ENCODE results near the gene NBEA.

NBEA gene

GRCh38 chr13:35216131-35216530, 274.1 kb downstream of the NBEA start:
- DNase-seq (ENCODE audit: low spot score in 2 of 2) (no peak), ATAC-seq (no peak)
- H3K9me3 Mint-ChIP-seq, result peaks cover 13% of the 10 kb centered on the region
- no peaks in the 10 kb centered on the region for H3K36me3 Mint-ChIP-seq
- no peak overlapping the region for H3K27ac Mint-ChIP-seq
- no peak overlapping the region for H3K4me3 Mint-ChIP-seq
- no peaks in the 10 kb centered on the region for H3K4me1 Mint-ChIP-seq

DNA sequence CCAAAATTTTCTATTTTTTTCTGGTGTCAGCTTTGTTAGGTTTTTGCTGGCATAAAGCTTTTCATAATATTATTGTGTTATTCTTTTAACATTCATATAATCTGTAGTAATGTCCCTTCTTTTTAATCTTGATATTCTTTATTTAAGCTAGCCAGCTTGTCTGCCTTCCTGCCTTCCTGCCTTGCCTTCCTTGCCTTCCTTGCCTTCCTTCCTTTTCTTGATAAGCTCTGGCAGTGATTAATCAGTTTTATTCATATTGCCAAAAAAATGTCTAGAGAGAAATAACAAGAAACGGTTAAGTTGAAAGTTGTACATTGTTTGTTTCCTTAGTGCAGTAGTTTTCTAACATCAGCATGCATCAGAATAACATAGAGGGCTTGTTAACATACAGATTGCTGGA, 277.0 kb downstream of the NBEA start:
- no peak for DNase-seq (ENCODE audit: low spot score in 2 of 2)
- Mint-ChIP-seq H3K4me1 (no peaks in the 10 kb centered on the region), H3K36me3 (no peaks in the 10 kb centered on the region)

GRCh38 chr13:35225159-35225558, 283.1 kb downstream of the NBEA start:
- Mint-ChIP-seq H3K4me1 (no peaks in the 10 kb centered on the region), H3K27ac (no peak overlapping the region), H3K36me3 (no peaks in the 10 kb centered on the region), H3K4me3 (no peak overlapping the region), H3K9me3 (peaks cover 6% of the 10 kb centered on the region)
- DNase-seq (ENCODE audit: low spot score in 2 of 2), result no peak
- ATAC-seq, result no peak

More for the DNA sequence above, 277.0 kb downstream of the NBEA start:
- ATAC-seq, result no peak
- Mint-ChIP-seq H3K4me3 (no peak overlapping the region), H3K9me3 (peaks cover 9% of the 10 kb centered on the region), H3K27ac (no peak overlapping the region)

DNA sequence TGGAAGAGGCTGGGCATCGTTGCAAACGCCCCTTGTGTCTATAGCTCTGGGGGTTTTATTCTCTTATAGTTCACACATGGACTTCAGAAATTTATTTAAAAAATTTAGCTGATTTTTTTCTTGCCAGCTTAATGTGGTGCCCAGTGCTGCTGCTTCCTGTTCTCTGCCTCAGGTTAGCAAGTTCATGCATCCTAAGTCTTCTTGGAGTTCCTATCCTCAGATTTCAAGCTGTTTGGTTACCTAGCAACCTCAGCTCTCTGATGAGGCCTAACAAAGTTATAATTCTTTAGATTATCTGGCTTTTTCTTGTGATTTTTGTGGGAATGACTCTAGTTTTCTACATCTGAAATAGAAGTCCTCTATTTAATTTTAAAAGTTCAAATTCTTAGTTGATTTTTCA, 283.5 kb downstream of the NBEA start:
- ATAC-seq, result no peak
- H3K4me1 Mint-ChIP-seq, result no peaks in the 10 kb centered on the region
- H3K27ac Mint-ChIP-seq, result no peak overlapping the region
- no peaks in the 10 kb centered on the region for H3K36me3 Mint-ChIP-seq
- H3K4me3 Mint-ChIP-seq, result no peak overlapping the region
- peaks cover 6% of the 10 kb centered on the region for H3K9me3 Mint-ChIP-seq
- no peak for DNase-seq (ENCODE audit: low spot score in 2 of 2)

GRCh38 chr13:35228536-35228935, 286.5 kb downstream of the NBEA start:
- peaks cover 6% of the 10 kb centered on the region for H3K9me3 Mint-ChIP-seq
- DNase-seq (ENCODE audit: low spot score in 2 of 2), result no peak
- no peak for ATAC-seq
- H3K4me3 Mint-ChIP-seq, result no peak overlapping the region
- H3K4me1 Mint-ChIP-seq, result no peaks in the 10 kb centered on the region
- H3K36me3 Mint-ChIP-seq, result no peaks in the 10 kb centered on the region
- H3K27ac Mint-ChIP-seq, result no peak overlapping the region

GRCh38 chr13:35231426-35231825, 289.4 kb downstream of the NBEA start:
- ATAC-seq (no peak), DNase-seq (ENCODE audit: low spot score in 2 of 2) (no peak)
- H3K9me3 Mint-ChIP-seq, result no peaks in the 10 kb centered on the region
- no peaks in the 10 kb centered on the region for H3K36me3 Mint-ChIP-seq
- H3K4me3 Mint-ChIP-seq, result no peak overlapping the region
- H3K27ac Mint-ChIP-seq, result no peak overlapping the region
- H3K4me1 Mint-ChIP-seq, result no peaks in the 10 kb centered on the region

GRCh38 chr13:35238274-35238673, 296.2 kb downstream of the NBEA start:
- no peaks in the 10 kb centered on the region for H3K36me3 Mint-ChIP-seq
- H3K27ac Mint-ChIP-seq, result no peak overlapping the region
- DNase-seq (ENCODE audit: low spot score in 2 of 2) (no peak), ATAC-seq (no peak)
- no peaks in the 10 kb centered on the region for H3K4me1 Mint-ChIP-seq
- H3K9me3 Mint-ChIP-seq, result peaks cover 16% of the 10 kb centered on the region
- no peak overlapping the region for H3K4me3 Mint-ChIP-seq

DNA sequence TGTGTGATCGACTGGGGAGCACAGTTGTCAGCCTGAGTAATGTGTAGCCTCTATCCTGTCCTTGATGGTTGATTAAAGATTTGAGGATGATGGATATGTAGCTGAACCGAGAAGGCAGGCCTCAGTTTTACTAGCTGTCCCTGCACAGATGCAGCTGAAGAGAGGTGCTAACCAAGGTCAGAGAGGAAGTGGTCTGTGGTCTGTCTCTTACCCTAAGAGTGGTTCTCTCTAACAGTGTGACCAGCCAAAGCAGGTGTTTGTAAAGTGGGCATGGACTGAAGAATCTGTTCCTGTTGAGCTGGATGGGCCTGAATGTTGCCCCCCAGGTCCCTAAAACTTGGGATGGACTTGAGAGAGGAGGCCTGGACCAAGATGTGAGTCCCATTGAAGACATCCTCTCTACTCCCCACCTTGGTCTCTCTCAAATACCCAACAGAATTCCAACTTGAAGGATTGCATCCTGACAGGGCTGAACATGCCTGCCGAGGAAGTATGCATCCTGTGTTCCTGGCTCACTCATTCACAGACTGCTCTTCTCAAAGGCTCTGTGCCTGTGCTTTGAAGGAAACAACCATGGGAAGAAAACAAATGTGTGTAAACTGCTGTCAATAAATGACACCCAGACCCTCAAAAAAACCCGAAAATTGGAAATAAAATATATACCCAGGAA, 310.6 kb downstream of the NBEA start:
- ATAC-seq (peak; percentile 53), DNase-seq (ENCODE audit: low spot score in 2 of 2) (no peak)
- Mint-ChIP-seq H3K4me1 (no peaks in the 10 kb centered on the region), H3K27ac (no peak overlapping the region), H3K36me3 (no peaks in the 10 kb centered on the region), H3K4me3 (no peak overlapping the region), H3K9me3 (no peaks in the 10 kb centered on the region)

GRCh38 chr13:35255241-35255640, 313.2 kb downstream of the NBEA start:
- DNase-seq (ENCODE audit: low spot score in 2 of 2) (no peak), ATAC-seq (no peak)
- no peak overlapping the region for H3K27ac Mint-ChIP-seq
- H3K4me3 Mint-ChIP-seq, result no peak overlapping the region
- H3K36me3 Mint-ChIP-seq, result no peaks in the 10 kb centered on the region
- H3K9me3 Mint-ChIP-seq, result no peaks in the 10 kb centered on the region
- H3K4me1 Mint-ChIP-seq, result no peaks in the 10 kb centered on the region

- Mint-ChIP-seq H3K4me3 (no peak overlapping the region), H3K4me1 (no peaks in the 10 kb centered on the region), H3K36me3 (no peaks in the 10 kb centered on the region), H3K27ac (no peak overlapping the region), H3K9me3 (peaks cover 2% of the 10 kb centered on the region)
- ATAC-seq, result peak; percentile 13
- no peak for DNase-seq (ENCODE audit: low spot score in 2 of 2)
Measured at GRCh38 chr13:35256459-35257148, 314.5 kb downstream of the NBEA start.

DNA sequence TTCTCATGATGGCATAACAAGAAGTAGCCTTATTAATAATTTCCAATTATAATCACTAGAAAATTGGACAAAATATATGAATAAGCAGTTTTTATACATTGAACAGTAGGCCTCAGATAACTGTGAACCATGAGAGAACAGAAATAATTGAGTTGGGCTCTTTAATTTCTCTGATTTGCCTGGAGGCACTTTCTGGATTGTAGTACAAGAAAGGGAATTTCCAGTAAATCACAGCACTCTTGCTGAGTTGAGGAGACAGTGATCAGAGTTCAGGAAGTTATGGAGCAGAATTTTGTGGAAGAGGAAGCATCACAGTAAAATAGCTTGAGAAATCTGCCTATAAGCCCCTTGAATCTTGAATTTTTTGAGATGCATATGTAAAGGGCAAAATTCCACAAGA, 318.2 kb downstream of the NBEA start:
- no peaks in the 10 kb centered on the region for H3K4me1 Mint-ChIP-seq
- no peaks in the 10 kb centered on the region for H3K36me3 Mint-ChIP-seq
- H3K27ac Mint-ChIP-seq, result no peak overlapping the region
- no peak overlapping the region for H3K4me3 Mint-ChIP-seq
- DNase-seq (ENCODE audit: low spot score in 2 of 2), result no peak
- H3K9me3 Mint-ChIP-seq, result peaks cover 11% of the 10 kb centered on the region
- ATAC-seq, result no peak

DNA sequence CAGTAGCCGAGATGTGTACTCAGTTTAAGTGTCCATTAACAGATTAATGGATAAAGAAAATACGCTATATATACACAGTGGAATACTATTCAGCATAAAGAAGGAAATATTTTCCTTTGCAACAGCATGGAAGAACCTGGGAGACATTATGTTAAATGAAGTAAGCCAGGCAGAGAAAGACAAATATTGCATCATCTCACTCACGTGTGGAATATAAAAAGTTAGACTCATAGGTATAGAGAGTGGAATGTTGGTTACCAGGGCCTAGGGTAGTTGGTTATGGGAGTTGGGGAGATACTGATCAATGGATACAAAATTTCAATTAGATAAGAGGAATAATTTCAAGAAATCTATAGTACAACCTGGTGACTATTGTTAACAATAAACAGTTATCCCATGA, 324.3 kb downstream of the NBEA start:
- DNase-seq (ENCODE audit: low spot score in 2 of 2) (no peak), ATAC-seq (no peak)
- no peaks in the 10 kb centered on the region for H3K4me1 Mint-ChIP-seq
- peaks cover 19% of the 10 kb centered on the region for H3K9me3 Mint-ChIP-seq
- H3K4me3 Mint-ChIP-seq, result no peak overlapping the region
- no peaks in the 10 kb centered on the region for H3K36me3 Mint-ChIP-seq
- H3K27ac Mint-ChIP-seq, result no peak overlapping the region

DNA sequence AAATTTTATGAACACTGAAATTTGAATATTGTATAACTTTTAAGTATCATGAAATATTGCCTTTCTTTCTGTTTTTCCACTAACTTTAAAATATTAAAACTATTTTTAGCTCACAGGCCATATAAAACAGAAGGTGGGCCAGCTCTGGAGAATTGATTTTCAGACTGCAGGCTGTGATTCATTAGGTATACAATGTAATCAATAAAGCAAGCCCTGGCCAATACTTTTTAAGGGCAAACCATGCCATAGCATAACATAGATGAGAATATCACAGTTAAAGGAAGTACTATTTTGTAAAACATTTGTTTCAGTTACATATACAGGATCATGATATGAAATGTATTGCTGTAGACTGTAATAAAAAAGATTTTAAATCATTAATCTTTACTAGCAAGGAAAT, 336.8 kb downstream of the NBEA start:
- Mint-ChIP-seq H3K36me3 (no peaks in the 10 kb centered on the region), H3K4me1 (no peaks in the 10 kb centered on the region), H3K4me3 (no peak overlapping the region), H3K27ac (no peak overlapping the region), H3K9me3 (no peaks in the 10 kb centered on the region)
- DNase-seq (ENCODE audit: low spot score in 2 of 2) (no peak), ATAC-seq (no peak)

GRCh38 chr13:35279500-35279899, 337.4 kb downstream of the NBEA start:
- no peak overlapping the region for H3K27ac Mint-ChIP-seq
- DNase-seq (ENCODE audit: low spot score in 2 of 2) (no peak), ATAC-seq (no peak)
- H3K9me3 Mint-ChIP-seq, result peaks cover under 1% of the 10 kb centered on the region
- no peaks in the 10 kb centered on the region for H3K4me1 Mint-ChIP-seq
- H3K4me3 Mint-ChIP-seq, result no peak overlapping the region
- H3K36me3 Mint-ChIP-seq, result no peaks in the 10 kb centered on the region

DNA sequence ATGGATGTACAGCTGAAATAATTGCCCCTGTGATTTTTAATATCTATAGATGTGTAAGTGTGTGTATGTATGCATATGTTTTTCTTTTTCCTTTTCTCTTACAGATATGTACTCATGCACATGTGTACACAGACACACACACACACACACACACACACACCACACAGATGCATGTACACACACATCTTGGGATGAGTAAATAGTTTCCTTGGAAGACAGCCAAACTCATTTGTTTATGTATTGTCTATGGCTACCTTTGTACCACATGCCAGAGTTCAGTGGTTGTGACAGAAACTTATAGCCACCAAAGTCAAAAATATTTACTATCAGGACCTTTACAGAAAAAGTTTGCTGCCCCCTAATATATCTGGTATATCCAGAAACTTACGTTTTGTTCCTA, 341.8 kb downstream of the NBEA start:
- H3K27ac Mint-ChIP-seq, result no peak overlapping the region
- H3K36me3 Mint-ChIP-seq, result no peaks in the 10 kb centered on the region
- DNase-seq (ENCODE audit: low spot score in 2 of 2), result no peak
- H3K4me3 Mint-ChIP-seq, result no peak overlapping the region
- H3K9me3 Mint-ChIP-seq, result peaks cover 9% of the 10 kb centered on the region
- no peak for ATAC-seq
- H3K4me1 Mint-ChIP-seq, result no peaks in the 10 kb centered on the region

DNA sequence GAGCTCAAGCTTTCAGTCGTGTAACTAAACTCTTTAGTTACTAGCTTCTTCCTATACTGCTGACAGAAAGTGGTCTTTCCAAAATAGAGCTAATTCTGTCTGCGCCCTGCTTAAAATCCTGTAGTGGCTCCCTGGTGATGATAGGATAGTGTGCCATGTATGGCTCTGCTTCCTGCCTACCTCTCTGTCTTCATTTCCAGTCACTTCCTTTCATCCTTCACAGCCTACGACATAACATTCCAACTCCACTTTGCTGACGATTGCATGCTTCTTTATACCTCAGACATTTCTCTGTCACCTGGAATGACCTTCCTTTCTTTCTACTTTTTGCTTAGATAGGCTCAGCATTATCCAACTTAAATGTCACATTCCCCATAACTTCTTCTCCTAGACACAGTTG, 343.6 kb downstream of the NBEA start:
- Mint-ChIP-seq H3K4me3 (no peak overlapping the region), H3K27ac (no peak overlapping the region), H3K36me3 (no peaks in the 10 kb centered on the region), H3K4me1 (no peaks in the 10 kb centered on the region), H3K9me3 (peaks cover 11% of the 10 kb centered on the region)
- no peak for ATAC-seq
- no peak for DNase-seq (ENCODE audit: low spot score in 2 of 2)
